ENCODE results near the gene MYRIP. TPM values are rescaled to one million over a fixed set of nuclear protein-coding genes. Genes with fewer than 3 reads are reported as not detected.
"Not testable (repeated sequence)": the region's sequence is repeated elsewhere in the genome, so short reads cannot be mapped to it uniquely, and the experiment has no call there.

Gene MYRIP
- total and polyA plus RNA-seq, 10 of the 15 experiments (the other 5 are each of a cell fraction or from before 2014, with no cell fraction given), result 0.03 to 0.08 (median 0.04) TPM; not detected in 6

DNA sequence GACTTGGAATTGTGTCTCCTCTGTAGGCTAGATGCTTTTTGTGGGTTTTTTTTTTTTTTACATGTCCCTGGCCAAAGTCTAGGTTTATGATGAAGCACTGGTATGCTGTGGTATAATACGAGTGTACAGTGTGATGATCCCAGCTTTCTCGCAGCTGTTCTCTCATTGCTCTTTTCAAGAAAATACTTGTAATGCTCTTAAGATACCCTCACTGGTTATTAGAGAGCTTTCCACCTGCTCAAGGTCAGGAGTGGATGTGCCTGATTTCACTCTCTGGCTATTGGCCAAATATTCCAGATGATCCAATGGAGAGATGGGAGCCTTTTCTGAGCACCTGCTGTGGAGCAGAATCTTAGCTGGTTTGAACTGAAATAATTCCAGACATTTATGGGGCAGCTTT is 215.1 kb downstream of the MYRIP start:
- Histone ChIP-seq H3K4me1 (ENCODE audit: control insufficient read depth, insufficient read depth, low read length) (no peaks in the 10 kb centered on the region), H3K9ac (ENCODE audit: control insufficient read depth, insufficient read depth, low read length) (no peak overlapping the region), H3K27me3 (replicated peaks in 1 of 2; ENCODE audit: control insufficient read depth in 2 of 2, insufficient read depth in 2 of 2, low read length in 1 of 2) (no peaks in the 10 kb centered on the region), H4K20me1 (ENCODE audit: control insufficient read depth, insufficient read depth) (no peaks in the 10 kb centered on the region), H3K27ac (ENCODE audit: control insufficient read depth, insufficient read depth) (no peak overlapping the region), H2AFZ (ENCODE audit: control insufficient read depth, low read depth, low read length) (no peak overlapping the region), H3K79me2 (ENCODE audit: control insufficient read depth, insufficient read depth, low read length) (no peaks in the 10 kb centered on the region), H3K9me3 (replicated peaks; ENCODE audit: control insufficient read depth, insufficient read depth, low read length) (no peaks in the 10 kb centered on the region), H3K4me2 (ENCODE audit: control insufficient read depth, insufficient read depth) (no peak overlapping the region), H3K4me3 (no peak overlapping the region), H3K36me3 (ENCODE audit: control insufficient read depth in 2 of 2, insufficient read depth in 2 of 2, low read length in 1 of 2) (no peaks in the 10 kb centered on the region)
- intact Hi-C loops (cut with micrococcal nuclease; ENCODE audit: unreplicated experiment), result no loop called here
- TF ChIP-seq YY1 (IDR thresholded peaks at IDR 0.05; ENCODE audit: low read depth, low read length) (no peak), GATAD2B (conservative IDR thresholded peaks at IDR 0.05; ENCODE audit: low read depth) (no peak), FOXM1 (IDR thresholded peaks at IDR 0.05; ENCODE audit: low read depth, low read length) (no peak), RAD21 (IDR thresholded peaks at IDR 0.05; ENCODE audit: insufficient read depth, low read depth, low read length) (no peak), POLR2AphosphoS5 (IDR thresholded peaks at IDR 0.05; ENCODE audit: low read length) (no peak), HDGF (IDR thresholded peaks at IDR 0.05) (no peak), SIX5 (IDR thresholded peaks at IDR 0.05; ENCODE audit: low read depth, low read length, severe bottlenecking) (no peak), RCOR1 (conservative IDR thresholded peaks at IDR 0.05; ENCODE audit: low read depth, low read length) (no peak), SMC3 (IDR thresholded peaks at IDR 0.05; ENCODE audit: borderline replicate concordance, low read length) (no peak), SIN3A (IDR thresholded peaks at IDR 0.05; ENCODE audit: low read depth, low read length) (no peak), SUPT20H (IDR thresholded peaks at IDR 0.05; ENCODE audit: borderline replicate concordance, control insufficient read depth, low read depth, low read length) (no peak)
- TF ChIP-seq, protein P1, sequence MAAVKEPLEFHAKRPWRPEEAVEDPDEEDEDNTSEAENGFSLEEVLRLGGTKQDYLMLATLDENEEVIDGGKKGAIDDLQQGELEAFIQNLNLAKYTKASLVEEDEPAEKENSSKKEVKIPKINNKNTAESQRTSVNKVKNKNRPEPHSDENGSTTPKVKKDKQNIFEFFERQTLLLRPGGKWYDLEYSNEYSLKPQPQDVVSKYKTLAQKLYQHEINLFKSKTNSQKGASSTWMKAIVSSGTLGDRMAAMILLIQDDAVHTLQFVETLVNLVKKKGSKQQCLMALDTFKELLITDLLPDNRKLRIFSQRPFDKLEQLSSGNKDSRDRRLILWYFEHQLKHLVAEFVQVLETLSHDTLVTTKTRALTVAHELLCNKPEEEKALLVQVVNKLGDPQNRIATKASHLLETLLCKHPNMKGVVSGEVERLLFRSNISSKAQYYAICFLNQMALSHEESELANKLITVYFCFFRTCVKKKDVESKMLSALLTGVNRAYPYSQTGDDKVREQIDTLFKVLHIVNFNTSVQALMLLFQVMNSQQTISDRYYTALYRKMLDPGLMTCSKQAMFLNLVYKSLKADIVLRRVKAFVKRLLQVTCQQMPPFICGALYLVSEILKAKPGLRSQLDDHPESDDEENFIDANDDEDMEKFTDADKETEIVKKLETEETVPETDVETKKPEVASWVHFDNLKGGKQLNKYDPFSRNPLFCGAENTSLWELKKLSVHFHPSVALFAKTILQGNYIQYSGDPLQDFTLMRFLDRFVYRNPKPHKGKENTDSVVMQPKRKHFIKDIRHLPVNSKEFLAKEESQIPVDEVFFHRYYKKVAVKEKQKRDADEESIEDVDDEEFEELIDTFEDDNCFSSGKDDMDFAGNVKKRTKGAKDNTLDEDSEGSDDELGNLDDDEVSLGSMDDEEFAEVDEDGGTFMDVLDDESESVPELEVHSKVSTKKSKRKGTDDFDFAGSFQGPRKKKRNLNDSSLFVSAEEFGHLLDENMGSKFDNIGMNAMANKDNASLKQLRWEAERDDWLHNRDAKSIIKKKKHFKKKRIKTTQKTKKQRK (IDR thresholded peaks at IDR 0.05; ENCODE audit: low read depth, low read length), result no peak
- ChIA-PET CTCF (interaction anchor here (0.6 to 1.1 kb wide), 2 partner anchors 8 to 40 kb away, joined by 3 to 5 read pairs; no protein-coding TSS in a partner anchor), RAD21 (ENCODE audit: unreplicated experiment) (no interaction called here), POLR2A (no interaction called here), SMC1A (ENCODE audit: uncharacterized antibody, unreplicated experiment) (no interaction called here)
- in situ Hi-C loops (cut with MboI), result no loop called here
- BruUV-seq (replicated peaks), result no TSS peak
- DNase-seq (ENCODE audit: low read depth, low spot score), result no peak
- no peak for ATAC-seq
- no peak for FAIRE-seq
- WGBS (ENCODE audit: insufficient coverage, insufficient replicate concordance, low lambda C conversion rate, missing lambda C conversion rate), result 17% methylated on average over 2 of the region's 2 CpGs

DNA sequence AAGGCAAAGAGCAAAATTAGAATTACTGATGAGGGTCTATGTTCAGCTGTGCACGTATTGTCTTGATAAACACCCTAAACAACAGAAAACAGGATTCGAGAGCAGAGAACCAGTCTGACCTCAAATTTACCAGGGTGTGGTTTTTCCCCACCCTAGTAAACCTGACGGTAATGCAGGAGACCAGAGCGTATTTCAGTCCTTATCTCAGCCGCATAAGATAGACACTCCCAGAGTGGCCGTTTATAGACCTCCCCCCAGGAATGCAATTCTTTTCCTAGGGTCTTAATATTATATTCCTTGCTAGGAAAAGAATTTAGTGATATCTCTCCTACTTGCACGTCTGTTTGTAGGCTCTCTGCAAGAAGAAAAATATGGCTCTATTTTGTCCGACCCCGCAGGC is 216.5 kb downstream of the MYRIP start:
- not testable (repeated sequence) for H3K79me2 ChIP-seq (ENCODE audit: control insufficient read depth, insufficient read depth, low read length); BruUV-seq (replicated peaks); H3K4me2 ChIP-seq (ENCODE audit: control insufficient read depth, insufficient read depth)

More for the DNA sequence above, 216.5 kb downstream of the MYRIP start:
- CTCF ChIA-PET; H3K27ac ChIP-seq (ENCODE audit: control insufficient read depth, insufficient read depth); H4K20me1 ChIP-seq (ENCODE audit: control insufficient read depth, insufficient read depth); H3K9ac ChIP-seq (ENCODE audit: control insufficient read depth, insufficient read depth, low read length); H2AFZ ChIP-seq (ENCODE audit: control insufficient read depth, low read depth, low read length); H3K4me1 ChIP-seq (ENCODE audit: control insufficient read depth, insufficient read depth, low read length); DNase-seq (ENCODE audit: low read depth, low spot score); FAIRE-seq; POLR2A ChIA-PET; H3K9me3 ChIP-seq (replicated peaks; ENCODE audit: control insufficient read depth, insufficient read depth, low read length); SMC1A ChIA-PET (ENCODE audit: uncharacterized antibody, unreplicated experiment); ATAC-seq; H3K36me3 ChIP-seq (ENCODE audit: control insufficient read depth in 2 of 2, insufficient read depth in 2 of 2, low read length in 1 of 2); in situ Hi-C loops (cut with MboI); intact Hi-C loops (cut with micrococcal nuclease; ENCODE audit: unreplicated experiment); H3K4me3 ChIP-seq; H3K27me3 ChIP-seq (replicated peaks in 1 of 2; ENCODE audit: control insufficient read depth in 2 of 2, insufficient read depth in 2 of 2, low read length in 1 of 2); RAD21 ChIA-PET (ENCODE audit: unreplicated experiment): not testable (repeated sequence)
- 50% methylated on average over 9 of the region's 9 CpGs for WGBS (ENCODE audit: insufficient coverage, insufficient replicate concordance, low lambda C conversion rate, missing lambda C conversion rate)

Measured in GM12878 (cell line).